Measurements from ENCODE around the gene ANAPC2. TPM values are rescaled to one million over a fixed set of nuclear protein-coding genes. Genes with fewer than 3 reads are reported as not detected.

The ANAPC2 gene
- total and polyA plus RNA-seq, 9 donors = 8.0 to 61.5 (median 50.6) TPM

DNA sequence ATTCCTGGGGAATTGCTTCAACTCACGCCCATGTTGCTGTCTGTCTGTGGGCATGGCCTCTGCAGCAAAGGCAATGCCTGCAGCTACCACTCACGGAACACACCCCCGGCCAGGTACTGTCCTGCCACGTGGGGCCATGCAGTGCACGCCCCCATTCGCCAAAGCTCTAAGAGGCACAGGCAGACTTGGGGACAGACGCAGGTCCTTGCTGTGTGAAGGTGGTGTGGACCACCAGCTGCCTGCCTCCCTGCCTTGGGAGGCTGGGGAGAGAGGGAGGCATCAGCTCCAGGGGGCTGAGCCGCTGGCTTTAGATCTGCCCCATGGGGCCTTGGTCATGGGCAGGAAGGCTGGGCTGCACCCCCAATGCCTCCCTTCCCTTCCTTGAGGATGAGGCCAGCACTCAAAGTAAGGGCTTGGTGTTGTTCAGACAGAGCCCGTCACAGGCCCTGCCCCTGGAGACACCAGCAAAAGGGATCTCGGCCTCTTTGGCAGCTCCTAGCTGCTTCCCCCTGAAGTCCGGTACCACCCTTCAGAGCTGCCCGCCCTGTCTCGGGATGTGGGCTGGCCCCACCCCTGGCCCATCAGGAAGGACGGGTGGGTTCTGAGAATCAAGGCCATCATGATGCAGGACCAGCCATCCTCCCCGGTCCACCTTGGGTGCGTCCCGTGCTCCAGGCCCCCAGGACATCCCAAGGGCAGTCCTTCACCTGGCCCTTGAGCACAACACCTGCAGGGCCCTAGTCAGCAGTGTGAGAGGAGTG is 47.1 kb downstream of the ANAPC2 start:
- Histone ChIP-seq H3K9me3 (no peaks in the 10 kb centered on the region), H3K4me1 (ENCODE audit: insufficient read depth) (peaks cover 8% of the 10 kb centered on the region), H3K27ac (no peak overlapping the region), H3K36me3 (no peaks in the 10 kb centered on the region), H3K27me3 (peaks cover 3% of the 10 kb centered on the region), H3K4me3 (no peak overlapping the region)
- 71 to 82% (median 72%) methylated on average over 17 of the region's 17 CpGs for WGBS, 3 donors
- no peak for DNase-seq
- TF ChIP-seq EP300 (IDR thresholded peaks at IDR 0.05) (no peak), POLR2A (IDR thresholded peaks at IDR 0.05) (no peak)
- TF ChIP-seq, protein P1, sequence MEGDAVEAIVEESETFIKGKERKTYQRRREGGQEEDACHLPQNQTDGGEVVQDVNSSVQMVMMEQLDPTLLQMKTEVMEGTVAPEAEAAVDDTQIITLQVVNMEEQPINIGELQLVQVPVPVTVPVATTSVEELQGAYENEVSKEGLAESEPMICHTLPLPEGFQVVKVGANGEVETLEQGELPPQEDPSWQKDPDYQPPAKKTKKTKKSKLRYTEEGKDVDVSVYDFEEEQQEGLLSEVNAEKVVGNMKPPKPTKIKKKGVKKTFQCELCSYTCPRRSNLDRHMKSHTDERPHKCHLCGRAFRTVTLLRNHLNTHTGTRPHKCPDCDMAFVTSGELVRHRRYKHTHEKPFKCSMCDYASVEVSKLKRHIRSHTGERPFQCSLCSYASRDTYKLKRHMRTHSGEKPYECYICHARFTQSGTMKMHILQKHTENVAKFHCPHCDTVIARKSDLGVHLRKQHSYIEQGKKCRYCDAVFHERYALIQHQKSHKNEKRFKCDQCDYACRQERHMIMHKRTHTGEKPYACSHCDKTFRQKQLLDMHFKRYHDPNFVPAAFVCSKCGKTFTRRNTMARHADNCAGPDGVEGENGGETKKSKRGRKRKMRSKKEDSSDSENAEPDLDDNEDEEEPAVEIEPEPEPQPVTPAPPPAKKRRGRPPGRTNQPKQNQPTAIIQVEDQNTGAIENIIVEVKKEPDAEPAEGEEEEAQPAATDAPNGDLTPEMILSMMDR (IDR thresholded peaks at IDR 0.05) = no peak
- intact Hi-C loops (cut with DNase I) = no loop called here

DNA sequence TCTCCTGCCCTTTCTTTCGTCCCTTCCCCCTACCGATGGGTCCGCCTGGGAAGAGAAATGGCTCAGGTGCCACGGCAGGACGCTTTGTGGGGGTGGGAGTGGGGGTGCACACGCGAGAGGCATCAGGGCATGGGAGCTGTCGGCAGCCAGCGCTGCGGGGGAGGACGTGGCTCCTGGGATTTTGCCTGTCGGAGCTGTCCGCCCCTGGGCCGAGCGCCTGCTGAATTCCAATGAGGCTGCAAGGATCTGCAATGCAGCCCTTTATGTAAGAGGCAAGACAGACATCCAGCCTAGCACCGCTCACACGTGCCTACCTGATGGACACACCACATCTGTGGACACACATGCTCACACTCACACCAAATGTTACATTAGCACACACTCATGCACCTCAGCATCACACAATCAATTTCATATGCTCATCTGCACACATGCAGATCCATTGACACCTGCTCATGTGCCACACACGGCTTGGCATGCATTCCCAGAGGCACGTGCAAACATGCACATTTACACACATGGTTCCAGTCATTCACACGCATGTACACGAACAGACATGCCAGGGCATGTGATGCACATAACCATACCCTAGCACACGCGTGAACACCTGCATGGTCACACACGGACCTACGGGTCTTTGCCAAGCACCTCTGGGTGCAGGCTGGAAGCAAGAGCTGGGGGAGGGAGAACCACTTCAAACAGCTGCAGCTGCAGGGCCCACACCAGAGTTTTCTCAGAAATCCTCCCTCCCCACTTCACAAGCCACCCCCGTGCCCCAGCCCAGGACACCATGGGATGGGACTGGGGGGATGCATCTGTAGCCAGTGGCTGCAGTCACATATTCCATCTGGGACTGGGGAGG is 48.0 kb downstream of the ANAPC2 start:
- Histone ChIP-seq H3K4me1 (ENCODE audit: insufficient read depth) (peaks cover 8% of the 10 kb centered on the region), H3K9me3 (no peaks in the 10 kb centered on the region), H3K4me3 (no peak overlapping the region), H3K27me3 (peaks cover 3% of the 10 kb centered on the region), H3K27ac (no peak overlapping the region), H3K36me3 (no peaks in the 10 kb centered on the region)
- no peak for DNase-seq
- intact Hi-C loops (cut with DNase I) = no loop called here
- TF ChIP-seq POLR2A (IDR thresholded peaks at IDR 0.05) (no peak), EP300 (IDR thresholded peaks at IDR 0.05) (no peak)
- TF ChIP-seq, protein P1 (IDR thresholded peaks at IDR 0.05) = no peak
- WGBS, 3 donors = 36 to 45% (median 41%) methylated on average over 26 of the region's 26 CpGs

DNA sequence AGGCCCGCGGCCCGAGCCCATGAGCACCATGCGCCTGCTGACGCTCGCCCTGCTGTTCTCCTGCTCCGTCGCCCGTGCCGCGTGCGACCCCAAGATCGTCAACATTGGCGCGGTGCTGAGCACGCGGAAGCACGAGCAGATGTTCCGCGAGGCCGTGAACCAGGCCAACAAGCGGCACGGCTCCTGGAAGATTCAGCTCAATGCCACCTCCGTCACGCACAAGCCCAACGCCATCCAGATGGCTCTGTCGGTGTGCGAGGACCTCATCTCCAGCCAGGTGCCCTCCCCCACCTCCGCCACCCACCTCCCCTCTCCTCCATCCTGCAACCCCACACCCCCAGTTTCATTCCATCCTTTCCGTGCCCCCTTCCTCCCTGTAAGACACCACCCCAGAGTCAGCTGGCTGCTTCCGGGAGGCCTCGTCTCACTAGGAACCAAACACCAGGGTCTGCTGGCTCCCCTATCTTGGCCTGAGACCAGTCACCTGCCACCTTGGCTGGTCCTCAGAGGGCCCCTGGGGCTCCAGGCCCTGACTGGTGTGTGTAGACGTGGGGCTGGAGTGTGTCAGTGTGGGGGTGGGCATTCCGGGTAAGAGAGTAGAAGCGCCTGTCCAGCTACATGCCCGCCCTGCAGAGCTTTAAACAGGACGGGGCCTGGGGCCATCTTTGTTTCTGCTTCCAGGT is 48.8 kb downstream of the ANAPC2 start:
- 18 to 28% (median 19%) methylated on average over 29 to 37 of the region's 37 CpGs for WGBS, 3 donors
- Histone ChIP-seq H3K4me1 (ENCODE audit: insufficient read depth) (peaks cover 8% of the 10 kb centered on the region), H3K27me3 (peaks cover 3% of the 10 kb centered on the region), H3K9me3 (no peaks in the 10 kb centered on the region), H3K4me3 (no peak overlapping the region), H3K36me3 (no peaks in the 10 kb centered on the region), H3K27ac (no peak overlapping the region)
- DNase-seq = no peak
- intact Hi-C loops (cut with DNase I) = no loop called here
- TF ChIP-seq POLR2A (IDR thresholded peaks at IDR 0.05) (no peak), EP300 (IDR thresholded peaks at IDR 0.05) (no peak)
- TF ChIP-seq, protein P1 (IDR thresholded peaks at IDR 0.05) = no peak

DNA sequence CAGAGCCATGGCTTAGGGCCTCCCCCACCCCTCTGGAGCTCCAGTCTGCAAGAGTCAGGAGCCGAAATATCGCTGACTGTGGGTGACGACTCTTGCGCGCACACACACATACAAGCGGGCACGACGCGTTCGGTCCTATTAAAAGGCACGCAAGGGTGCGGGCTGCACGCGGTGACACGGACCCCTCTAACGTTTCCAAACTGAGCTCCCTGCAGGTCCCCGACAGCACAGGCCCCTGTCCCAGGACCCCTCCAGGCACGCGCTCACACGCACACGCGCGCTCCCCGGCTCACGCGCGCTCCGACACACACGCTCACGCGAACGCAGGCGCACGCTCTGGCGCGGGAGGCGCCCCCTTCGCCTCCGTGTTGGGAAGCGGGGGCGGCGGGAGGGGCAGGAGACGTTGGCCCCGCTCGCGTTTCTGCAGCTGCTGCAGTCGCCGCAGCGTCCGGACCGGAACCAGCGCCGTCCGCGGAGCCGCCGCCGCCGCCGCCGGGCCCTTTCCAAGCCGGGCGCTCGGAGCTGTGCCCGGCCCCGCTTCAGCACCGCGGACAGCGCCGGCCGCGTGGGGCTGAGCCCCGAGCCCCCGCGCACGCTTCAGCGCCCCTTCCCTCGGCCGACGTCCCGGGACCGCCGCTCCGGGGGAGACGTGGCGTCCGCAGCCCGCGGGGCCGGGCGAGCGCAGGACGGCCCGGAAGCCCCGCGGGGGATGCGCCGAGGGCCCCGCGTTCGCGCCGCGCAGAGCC is 49.5 kb downstream of the ANAPC2 start, which contains the start of gene GRIN1:
Gene GRIN1, plus strand, starts transcription at position 433 of the 746 bp plus-strand sequence. CDS start 333 bp downstream, outside the sequence.
- Histone ChIP-seq H3K9me3 (no peaks in the 10 kb centered on the region), H3K4me3 (no peak within 1 kb of the TSS), H3K4me1 (ENCODE audit: insufficient read depth) (peaks cover 8% of the 10 kb centered on the region), H3K27me3 (peaks cover 3% of the 10 kb centered on the region), H3K27ac (no peak within 1 kb of the TSS), H3K36me3 (no peaks in the 10 kb centered on the region)
- peak in 4 of 5 donors; percentile 32 to 76 (median 61) for DNase-seq
- WGBS, 3 donors = 2 to 4% (median 2%) methylated on average over 68 to 104 of the region's 104 CpGs
- intact Hi-C loops (cut with DNase I) = no loop called here
- TF ChIP-seq EP300 (IDR thresholded peaks at IDR 0.05) (no peak), POLR2A (IDR thresholded peaks at IDR 0.05) (no peak)
- TF ChIP-seq, protein P1 (IDR thresholded peaks at IDR 0.05) = no peak

Measured in ovary (tissue), 9 donors.